Stimulated activated CD8-positive, alpha-beta memory T cell treated with anti-CD3 and anti-CD28 coated beads, Interleukin-4, amount 100 ng/mL, for 4 hours (primary cell): Measurements from ENCODE around the gene MAB21L2.

ENCODE experiments used
- DNase-seq, 2 donors: peaks; one replicate each; pipeline ENCODE4 v3.0.0-alpha.2; 2020; ENCODE audit warnings: low read depth in 2 of 2, low spot score in 1 of 2

The MAB21L2 gene

DNA sequence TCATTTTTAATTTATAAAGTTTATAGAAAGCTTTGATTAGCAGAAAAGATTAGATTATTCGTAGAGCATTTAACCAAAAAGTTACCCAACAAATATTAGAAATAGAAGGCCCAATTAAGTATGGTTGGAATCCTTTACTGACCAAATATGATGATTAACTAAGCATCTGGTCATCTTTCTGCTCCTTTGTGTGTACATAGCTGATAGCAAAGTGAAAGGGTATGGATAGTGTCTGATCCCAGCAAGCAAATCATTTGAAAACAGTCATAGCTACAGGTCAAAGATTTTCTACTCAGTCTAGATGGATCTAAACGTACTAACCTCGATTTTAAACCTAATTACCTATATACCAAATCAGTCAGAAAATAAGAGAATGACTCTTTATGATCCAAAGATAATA lies 7.3 kb upstream of the MAB21L2 start:
- DNase-seq = no peak

DNA sequence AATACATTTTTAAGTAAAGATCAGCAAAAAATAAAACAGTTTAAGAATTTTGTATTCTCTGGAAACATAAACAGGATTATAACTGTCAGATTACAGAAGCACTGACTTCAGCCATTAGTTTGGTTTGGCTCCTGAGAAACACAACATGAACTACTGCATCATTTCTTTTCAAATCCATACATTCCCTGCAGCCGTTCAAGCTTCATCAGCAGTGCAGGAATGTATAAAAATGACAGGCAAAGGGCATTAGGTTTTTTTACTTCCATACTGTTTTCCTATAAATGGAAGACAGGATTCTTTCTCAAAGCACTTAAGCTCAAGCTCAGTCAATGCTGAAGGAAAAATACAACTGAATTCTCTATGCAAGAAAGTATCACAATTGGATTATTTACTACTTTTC lies 4.2 kb upstream of the MAB21L2 start:
- no peak for DNase-seq

DNA sequence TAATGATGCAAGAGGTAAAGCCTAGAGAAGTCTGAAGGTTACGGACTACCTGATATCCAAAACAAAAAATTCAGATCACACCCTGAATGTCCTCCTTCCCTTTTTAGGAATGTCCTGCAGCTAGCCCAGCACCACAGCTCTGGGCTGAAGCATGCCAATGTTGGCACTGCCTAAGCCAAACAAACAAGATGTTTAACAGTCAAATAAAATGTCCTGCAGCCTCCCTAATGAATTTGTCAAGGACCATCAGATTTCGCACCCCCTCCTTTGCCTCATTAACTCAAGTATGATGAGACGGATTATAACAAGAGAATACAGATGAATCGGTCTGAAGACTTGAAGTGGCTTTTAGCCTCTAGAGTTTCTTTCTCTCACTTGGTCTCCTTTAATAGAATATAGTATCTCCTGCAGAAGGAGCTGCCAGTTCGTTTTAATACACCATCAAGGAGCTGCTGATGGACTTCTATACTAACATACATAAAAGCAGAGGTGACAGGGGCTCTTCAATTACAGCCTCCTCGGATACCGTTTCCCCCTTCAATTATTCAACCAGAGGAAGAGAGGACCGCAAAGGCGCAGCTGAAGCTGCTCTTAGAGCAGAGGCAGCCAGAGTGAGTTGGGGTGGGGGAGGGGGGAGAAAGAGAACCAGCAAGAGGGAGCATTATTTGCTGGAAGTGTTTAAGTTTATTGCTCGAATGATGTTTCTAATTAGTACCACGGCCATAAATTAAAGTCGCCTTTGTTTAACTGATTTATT lies 3.0 kb upstream of the MAB21L2 start:
- no peak for DNase-seq

DNA sequence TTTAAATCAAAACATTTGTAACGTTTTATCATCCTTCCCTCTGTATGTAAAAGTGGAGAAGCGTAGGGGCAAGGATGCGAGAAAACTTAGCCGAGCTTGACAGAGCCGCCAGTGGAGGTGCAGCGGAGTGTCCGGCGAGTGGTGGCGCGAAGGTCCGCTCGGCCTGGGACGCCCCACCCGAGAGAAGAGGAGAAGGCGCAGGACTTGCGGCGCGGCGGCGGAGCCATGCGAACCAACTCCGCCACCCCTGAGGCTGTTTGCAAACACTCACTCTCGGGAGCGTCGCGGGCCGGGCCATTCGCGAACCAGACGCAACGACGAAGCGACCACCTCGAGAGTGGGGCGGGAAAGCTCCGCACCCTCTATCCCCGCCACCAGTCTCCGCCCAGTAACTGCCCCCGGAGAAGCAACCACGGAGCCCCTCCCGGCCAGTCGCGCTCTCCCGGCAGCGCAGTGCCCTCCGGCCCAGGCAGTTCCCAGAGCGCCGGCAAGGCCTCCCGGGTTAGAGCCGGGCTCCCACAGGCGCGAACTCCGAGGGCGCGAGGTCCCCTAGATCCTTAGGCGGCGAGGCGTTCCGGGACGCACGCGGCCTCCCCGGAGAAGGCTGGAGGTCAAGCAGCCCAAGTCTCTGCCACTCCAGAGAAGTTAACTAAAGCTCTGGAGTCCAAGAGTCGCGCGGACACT lies 2.3 kb upstream of the MAB21L2 start:
- no peak for DNase-seq

DNA sequence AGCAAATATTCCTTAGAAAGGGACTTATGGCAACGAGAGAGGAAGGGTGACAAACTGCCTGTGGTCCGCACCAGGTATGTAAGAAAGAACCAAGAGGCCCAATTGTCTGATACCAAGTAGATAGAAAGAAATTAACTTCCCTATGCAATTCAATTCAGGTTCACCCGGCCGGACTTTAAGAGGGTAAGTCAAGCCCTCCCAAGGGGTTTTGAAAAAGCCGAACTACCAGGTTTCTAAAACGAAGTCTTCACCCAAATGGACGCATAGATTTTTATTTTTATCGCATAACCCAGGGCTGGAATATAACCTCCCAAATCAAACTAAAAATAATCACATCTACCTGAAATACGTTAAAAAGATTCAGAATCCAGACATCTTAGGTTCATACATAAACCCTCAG lies 1.6 kb upstream of the MAB21L2 start:
- DNase-seq = no peak

DNA sequence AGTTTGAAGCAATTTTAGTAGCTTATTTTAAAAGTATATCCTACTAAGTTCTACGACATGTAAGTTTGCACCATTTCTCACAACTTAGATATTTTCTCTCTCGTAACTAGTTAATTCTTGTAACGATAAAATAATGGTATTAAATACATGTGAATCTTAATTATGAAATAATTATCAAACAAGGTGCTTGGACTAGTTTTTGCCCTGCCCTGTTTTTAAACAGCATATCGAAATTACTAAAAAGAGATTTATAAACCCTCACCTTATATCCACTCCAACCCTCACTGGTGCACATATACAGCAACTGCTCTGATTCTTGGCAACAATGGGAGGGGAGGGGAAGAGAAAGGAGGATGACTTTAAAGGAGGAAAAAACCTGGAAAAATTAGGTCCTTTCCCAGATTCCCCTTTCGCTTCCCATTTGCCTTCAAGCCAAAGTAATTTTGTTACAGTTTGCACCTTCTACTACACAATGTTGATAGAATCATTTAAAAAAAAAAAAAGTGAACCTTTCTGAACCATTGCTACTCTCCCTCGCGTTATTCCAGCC lies 820 bp upstream of the MAB21L2 start:
- no peak for DNase-seq

DNA sequence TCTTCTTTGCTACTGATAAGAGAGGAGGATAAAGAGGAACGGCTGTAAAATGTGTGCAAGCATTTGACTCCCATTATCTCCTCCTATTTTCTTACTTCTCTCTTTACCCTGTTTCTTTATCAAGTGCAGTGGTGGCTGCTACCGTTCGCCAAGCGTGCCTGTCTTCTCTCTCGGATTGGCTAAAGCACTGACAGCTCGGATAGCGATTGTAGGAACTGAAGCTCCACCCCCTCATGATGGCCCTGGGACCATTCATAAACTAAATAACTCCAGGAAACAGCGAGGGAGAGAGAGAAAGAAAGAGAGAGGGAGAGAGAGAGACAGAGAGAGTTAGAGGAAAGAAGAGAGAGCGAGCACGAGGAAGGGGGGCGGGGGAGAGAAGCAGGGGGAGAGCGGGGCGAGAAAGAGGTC lies 305 bp upstream of the MAB21L2 start:
- no peak for DNase-seq

DNA sequence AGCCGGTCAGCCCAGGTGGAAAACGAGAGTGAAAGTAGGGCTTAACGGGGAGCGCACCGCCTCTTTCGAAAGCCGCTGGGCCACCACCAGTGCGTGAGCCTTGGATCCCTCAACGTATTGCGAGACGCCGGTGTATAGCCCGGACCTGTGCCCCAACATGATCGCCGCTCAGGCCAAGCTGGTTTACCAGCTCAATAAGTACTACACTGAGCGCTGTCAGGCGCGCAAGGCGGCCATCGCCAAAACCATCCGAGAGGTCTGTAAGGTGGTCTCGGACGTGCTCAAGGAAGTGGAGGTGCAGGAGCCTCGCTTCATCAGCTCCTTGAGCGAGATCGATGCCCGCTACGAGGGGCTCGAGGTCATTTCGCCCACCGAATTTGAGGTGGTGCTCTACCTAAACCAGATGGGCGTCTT lies 929 bp downstream of the MAB21L2 start:
- no peak for DNase-seq

DNA sequence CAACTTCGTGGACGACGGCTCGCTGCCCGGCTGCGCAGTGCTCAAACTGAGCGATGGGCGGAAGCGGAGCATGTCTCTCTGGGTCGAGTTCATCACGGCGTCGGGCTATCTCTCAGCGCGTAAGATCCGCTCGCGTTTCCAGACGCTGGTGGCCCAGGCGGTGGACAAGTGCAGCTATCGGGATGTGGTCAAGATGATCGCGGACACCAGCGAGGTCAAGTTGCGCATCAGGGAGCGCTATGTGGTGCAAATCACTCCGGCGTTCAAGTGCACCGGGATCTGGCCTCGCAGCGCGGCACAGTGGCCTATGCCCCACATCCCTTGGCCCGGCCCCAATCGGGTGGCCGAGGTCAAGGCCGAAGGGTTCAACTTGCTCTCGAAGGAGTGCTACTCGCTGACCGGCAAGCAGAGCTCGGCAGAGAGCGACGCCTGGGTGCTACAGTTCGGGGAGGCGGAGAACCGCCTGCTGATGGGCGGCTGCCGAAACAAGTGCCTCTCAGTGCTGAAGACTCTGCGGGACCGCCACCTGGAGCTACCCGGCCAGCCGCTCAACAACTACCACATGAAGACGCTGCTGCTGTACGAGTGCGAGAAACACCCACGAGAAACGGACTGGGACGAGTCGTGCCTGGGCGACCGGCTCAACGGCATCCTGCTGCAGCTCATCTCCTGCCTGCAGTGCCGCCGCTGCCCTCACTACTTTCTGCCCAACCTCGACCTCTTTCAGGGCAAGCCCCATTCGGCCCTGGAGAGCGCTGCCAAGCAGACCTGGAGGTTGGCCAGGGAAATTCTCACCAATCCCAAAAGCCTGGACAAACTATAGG lies 1.5 kb downstream of the MAB21L2 start:
- no peak for DNase-seq

DNA sequence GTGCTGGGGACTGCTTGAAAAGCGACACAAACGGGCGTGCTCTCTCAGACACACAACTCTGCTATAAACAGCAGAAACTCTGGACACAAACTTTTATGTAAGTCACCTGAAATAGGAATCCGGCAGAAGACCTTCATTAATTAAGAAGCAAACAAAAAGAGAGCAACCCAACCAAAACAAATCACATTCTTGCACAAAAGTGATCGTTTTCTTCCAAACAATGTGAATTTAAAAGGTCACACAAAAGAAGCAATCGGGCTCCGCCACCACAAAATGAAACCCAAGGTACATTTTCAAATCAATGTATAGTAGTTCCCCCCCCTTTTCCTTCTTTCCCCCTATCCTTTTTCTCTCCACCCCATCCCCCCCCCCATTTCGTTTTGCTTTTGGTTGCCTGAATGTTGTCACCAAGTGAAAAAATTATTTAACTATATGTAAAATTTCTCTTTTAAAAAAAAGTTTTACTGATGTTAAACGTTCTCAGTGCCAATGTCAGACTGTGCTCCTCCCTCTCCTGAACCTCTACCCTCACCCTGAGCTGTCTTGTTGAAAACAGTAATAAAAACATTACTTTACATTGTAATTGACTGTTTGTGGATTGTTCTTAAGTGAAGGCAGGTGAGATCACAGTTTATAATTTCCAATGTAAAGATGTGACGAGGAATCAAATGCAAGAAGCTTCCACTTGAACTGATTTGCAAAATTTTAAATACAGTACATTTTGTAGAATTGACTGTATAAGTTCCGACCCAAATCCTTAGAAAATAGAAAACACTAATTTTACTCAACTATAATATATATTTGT lies 2.4 kb downstream of the MAB21L2 start:
- no peak for DNase-seq

DNA sequence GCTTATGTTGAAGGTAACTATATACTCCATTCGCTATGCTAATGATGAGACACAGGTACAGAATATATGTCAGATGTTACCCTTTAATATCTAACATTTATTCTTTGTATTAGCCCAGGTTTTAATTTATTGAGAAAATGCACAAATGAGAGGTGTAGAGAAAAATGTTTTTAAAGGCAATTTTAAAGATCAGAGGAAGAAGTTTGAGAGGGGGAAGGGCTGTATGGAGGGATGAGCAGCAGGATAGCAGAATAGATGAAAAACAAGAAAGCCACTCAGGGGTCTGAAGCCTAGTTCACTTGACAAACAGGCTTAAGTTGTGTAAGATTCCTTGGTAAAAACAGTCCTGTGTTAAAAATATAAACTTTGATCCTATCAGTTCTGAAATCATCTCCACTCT lies 3.7 kb downstream of the MAB21L2 start:
- no peak for DNase-seq

DNA sequence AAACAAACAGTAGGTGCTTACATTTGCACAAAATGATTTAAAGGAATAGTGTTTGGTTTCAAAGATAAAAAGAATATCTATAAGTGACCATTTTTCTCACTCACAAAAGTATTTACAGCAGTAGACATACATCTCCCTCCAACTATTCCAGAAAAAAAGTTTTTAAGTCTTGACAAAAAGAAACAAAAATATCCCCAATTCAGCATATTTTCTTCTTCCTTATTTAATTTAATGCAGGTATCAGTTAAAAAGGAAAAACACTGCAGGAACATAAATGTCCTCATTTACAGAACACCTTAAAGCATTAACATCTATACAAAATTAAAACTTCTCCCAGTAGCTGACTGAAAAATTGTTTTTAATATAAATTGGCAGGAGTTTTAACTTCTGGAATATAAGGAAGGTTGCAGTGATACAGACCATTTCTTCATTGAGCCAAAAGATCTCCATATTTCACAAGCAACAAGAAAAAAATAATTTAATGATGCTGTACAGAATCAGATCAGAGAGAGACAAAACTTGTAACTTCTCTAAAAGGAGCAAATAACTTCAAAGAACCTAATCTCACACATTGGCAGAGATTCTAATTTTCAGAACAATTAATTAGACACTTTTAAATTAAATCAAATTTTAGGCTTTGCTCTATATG lies 4.3 kb downstream of the MAB21L2 start:
- DNase-seq = no peak

DNA sequence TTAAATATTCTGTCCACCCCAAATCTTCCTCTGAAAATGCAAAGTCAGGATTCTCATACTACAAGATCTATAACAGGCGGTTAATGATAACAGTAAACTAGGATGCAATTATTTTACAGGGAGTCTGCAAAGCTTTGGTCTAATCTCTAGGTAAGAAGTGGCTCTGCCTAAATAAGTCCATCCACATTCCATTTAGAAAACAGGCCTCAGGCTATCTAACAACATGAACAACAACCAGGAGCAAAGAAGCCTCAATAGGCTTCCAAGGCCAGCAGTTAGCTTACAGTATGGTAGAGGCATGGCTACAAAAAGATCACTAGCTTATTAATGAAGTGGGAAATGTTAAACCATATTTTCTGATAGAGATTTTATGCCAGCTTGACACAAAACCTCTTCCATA lies 6.4 kb downstream of the MAB21L2 start:
- DNase-seq = no peak

DNA sequence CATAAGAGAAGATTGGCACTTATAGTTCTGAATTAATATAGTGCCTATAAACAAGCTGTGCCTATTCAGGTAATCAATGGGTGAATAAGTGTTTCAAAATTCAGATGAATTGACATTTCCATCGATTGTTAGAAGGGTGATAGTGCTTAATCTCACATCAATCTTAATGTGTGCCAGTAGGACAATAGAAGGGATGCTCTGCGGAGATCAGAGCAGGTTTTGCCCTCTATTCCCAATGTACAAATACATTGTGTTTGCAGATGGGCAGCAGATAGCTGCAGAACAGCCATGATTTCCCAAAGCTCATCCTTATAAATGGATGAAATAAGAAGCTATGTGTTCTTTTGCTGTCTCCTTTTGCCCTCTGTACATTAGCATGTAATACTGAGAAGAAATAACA lies 7.2 kb downstream of the MAB21L2 start:
- no peak for DNase-seq

DNA sequence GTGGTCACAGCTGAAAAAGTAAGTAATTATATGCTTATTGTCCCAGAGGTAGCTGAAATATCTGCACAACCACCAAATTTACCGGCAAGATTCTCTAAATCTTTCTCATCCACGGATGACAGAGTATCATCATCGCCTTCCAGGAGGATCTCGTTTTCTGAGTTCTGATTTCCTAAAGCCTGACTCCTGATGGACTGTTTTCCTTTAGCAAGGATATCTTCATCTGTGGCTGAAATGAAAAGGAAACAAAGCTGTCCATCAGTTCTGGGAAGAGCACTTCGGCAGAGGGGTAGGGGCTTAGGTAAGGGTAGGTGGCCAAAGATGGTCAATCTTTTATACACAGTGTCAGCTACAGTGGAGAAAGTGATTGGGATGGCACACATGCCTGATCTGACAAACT lies 8.7 kb downstream of the MAB21L2 start:
- DNase-seq = no peak

DNA sequence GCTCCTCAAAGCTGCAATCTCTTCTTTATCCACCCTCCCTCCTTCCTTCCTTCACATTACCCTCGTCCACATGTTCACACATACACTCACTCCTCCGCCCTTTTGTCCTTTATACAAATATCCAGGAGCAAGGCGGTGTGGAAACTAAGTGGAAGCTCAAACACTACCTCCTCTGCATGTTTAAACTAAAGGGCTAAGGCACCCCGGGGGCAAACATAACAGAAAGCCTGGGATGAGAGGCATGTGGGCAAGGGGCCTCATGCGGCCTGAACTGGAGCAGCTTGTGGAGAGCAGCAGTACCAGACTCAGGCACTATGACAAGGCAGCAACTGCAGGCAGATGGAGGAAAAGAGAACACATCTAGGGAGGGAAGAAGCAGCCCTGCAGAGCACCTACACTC lies 9.5 kb downstream of the MAB21L2 start:
- no peak for DNase-seq

DNA sequence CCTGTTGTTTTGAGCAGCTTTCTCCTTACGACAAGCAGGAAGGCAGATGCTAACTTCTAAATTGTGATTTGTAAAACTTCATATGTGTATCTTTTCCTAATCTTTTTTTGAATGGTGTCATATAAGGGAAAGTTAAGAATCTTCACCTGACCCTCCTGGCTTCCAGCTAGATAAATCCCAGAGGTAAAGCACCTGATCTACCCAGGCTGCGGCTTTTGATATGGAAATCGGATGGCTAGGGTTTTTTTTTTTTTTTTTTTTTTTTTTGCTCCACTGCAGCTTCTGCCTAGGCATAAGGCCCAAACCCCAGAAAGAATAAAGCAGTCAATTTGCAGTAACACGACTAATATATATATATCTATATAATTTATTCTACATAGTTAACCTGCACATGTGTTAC lies 10.0 kb downstream of the MAB21L2 start:
- no peak for DNase-seq

DNA sequence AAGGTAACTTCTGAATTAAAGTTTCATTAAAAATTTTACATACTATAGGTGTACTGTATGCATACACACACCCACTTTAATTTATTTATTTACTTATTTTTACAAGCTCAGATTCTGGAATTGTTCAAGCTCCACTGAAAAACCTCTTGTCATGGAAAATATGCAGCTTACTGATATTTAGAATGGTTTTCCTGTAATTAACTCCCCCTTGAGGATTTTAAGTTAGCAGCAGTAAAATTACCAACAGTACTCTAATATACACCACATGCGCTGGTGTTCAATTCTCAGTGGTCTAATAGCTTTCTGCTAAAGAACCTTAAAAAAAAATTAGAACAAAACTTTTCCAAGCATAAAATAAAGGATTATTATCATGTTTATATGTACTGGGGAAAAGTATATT lies 12.0 kb downstream of the MAB21L2 start:
- DNase-seq = no peak

DNA sequence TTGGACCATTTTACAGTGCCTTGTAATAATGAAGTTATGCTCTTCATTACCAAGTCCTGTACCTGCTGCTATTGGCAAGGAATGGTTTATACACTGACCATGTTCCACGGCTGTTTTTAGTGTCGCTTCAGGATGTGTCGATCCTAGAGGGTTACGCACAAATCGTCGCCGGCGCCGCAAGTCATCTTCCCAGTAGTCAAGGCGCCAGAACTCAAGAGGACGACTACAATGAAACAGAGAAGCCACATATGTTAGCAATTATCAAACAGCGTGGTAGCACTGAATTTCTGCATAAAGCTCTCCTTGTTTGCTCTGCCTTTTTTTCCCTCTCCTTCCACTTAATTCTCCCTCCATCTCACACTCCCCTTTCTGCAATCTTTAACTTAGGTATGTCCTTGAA lies 17.0 kb downstream of the MAB21L2 start:
- DNase-seq = no peak

DNA sequence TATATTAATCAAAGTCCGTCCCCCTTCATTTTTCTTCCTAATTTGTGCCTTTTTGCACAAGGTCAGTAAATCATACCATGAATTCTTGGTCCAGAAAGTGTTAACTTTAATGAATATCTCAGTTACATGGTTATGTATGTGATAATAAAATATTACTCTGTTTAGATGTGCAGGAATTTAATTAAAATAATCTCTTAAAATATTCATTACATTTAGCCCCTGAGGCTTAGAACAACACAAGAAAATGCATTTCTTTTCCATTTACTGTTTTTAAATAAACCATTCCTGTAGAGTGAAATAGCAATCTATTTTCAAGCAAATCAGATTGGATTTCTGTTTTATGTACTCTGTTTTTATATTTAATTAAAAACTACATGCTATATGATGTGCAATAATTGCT lies 17.6 kb downstream of the MAB21L2 start:
- no peak for DNase-seq
